Activated naive CD4-positive, alpha-beta T cell treated with anti-CD3 and anti-CD28 coated beads, Interleukin-2, amount 10 ng/mL, durations not matched to agents 7 days and 5 days (primary cell): Measurements from ENCODE around the gene PDE6A.
"Not testable (repeated sequence)": the region's sequence is repeated elsewhere in the genome, so short reads cannot be mapped to it uniquely, and the experiment has no call there.

Source experiments
- CTCF ChIA-PET: fragments of 350-600 bp; sonication (Branson Sonifier 250); formaldehyde crosslinking; loops from one replicate; lab custom pipeline; 2021; ENCODE audit warnings: antibody characterized with exemption; lab: Charles Lee
- DNase-seq: peaks from one replicate; pipeline ENCODE4 v3.0.0-alpha.2; 2020
- H3K27ac Mint-ChIP-seq: one replicate; pipeline ENCODE4 v1.8.0; 2021; ENCODE audit warnings: mild to moderate bottlenecking, moderate library complexity, mixed read lengths
- H3K27me3 Mint-ChIP-seq: one replicate; pipeline ENCODE4 v1.8.0; 2021; ENCODE audit warnings: mild to moderate bottlenecking, mixed read lengths
- H3K36me3 Mint-ChIP-seq: one replicate; pipeline ENCODE4 v1.8.0; 2021; ENCODE audit warnings: mixed read lengths
- H3K4me1 Mint-ChIP-seq: one replicate; pipeline ENCODE4 v1.8.0; 2021; ENCODE audit warnings: mixed read lengths
- H3K4me3 Mint-ChIP-seq: one replicate; pipeline ENCODE4 v1.8.0; 2021; ENCODE audit warnings: mild to moderate bottlenecking, moderate library complexity, mixed read lengths
- H3K9me3 Mint-ChIP-seq: one replicate; pipeline ENCODE4 v1.8.0; 2021; ENCODE audit warnings: mixed read lengths

Gene PDE6A

GRCh38 chr5:149886060-149886459, 58.5 kb downstream of the PDE6A start:
- H3K4me1 Mint-ChIP-seq: no peaks in the 10 kb centered on the region
- H3K27me3 Mint-ChIP-seq: peaks cover 5% of the 10 kb centered on the region
- CTCF ChIA-PET: interaction anchor here (1.3 kb wide), 1 partner anchor 52 kb away, joined by 3 read pairs; no protein-coding TSS in a partner anchor
- no peaks in the 10 kb centered on the region for H3K36me3 Mint-ChIP-seq
- H3K4me3 Mint-ChIP-seq: no peak overlapping the region
- H3K9me3 Mint-ChIP-seq: no peaks in the 10 kb centered on the region
- H3K27ac Mint-ChIP-seq: no peak overlapping the region
- DNase-seq: no peak

GRCh38 chr5:149885513-149885912, 59.1 kb downstream of the PDE6A start:
- Mint-ChIP-seq H3K27ac (no peak overlapping the region), H3K4me3 (no peak overlapping the region), H3K9me3 (no peaks in the 10 kb centered on the region), H3K4me1 (no peaks in the 10 kb centered on the region), H3K27me3 (peaks cover 5% of the 10 kb centered on the region), H3K36me3 (no peaks in the 10 kb centered on the region)
- CTCF ChIA-PET: interaction anchor here (1.3 kb wide), 1 partner anchor 52 kb away, joined by 3 read pairs; no protein-coding TSS in a partner anchor
- DNase-seq: no peak

- H3K4me3 Mint-ChIP-seq: no peak overlapping the region
- H3K27ac Mint-ChIP-seq: no peak overlapping the region
- no peaks in the 10 kb centered on the region for H3K4me1 Mint-ChIP-seq
- H3K36me3 Mint-ChIP-seq: no peaks in the 10 kb centered on the region
- no peak for DNase-seq
- CTCF ChIA-PET: no interaction called here
- H3K27me3 Mint-ChIP-seq: peaks cover 5% of the 10 kb centered on the region
- H3K9me3 Mint-ChIP-seq: no peaks in the 10 kb centered on the region
These were observed 61.0 kb downstream of the PDE6A start for GRCh38 chr5:149883550-149883949.

- CTCF ChIA-PET: not testable (repeated sequence)
These were observed 62.0 kb downstream of the PDE6A start for GRCh38 chr5:149882633-149883032.

GRCh38 chr5:149881874-149882273, 62.7 kb downstream of the PDE6A start:
- no peaks in the 10 kb centered on the region for H3K36me3 Mint-ChIP-seq
- no peak overlapping the region for H3K27ac Mint-ChIP-seq
- H3K9me3 Mint-ChIP-seq: no peaks in the 10 kb centered on the region
- no peak for DNase-seq
- peaks cover 5% of the 10 kb centered on the region for H3K27me3 Mint-ChIP-seq
- CTCF ChIA-PET: no interaction called here
- no peaks in the 10 kb centered on the region for H3K4me1 Mint-ChIP-seq
- H3K4me3 Mint-ChIP-seq: no peak overlapping the region

More at GRCh38 chr5:149882633-149883032, 62.0 kb downstream of the PDE6A start:
- not testable (repeated sequence) for H3K4me1 Mint-ChIP-seq, H3K36me3 Mint-ChIP-seq, H3K9me3 Mint-ChIP-seq, H3K27me3 Mint-ChIP-seq, H3K4me3 Mint-ChIP-seq, H3K27ac Mint-ChIP-seq, DNase-seq

GRCh38 chr5:149881069-149881622, 63.4 kb downstream of the PDE6A start:
- H3K27ac Mint-ChIP-seq: no peak overlapping the region
- no peaks in the 10 kb centered on the region for H3K36me3 Mint-ChIP-seq
- H3K9me3 Mint-ChIP-seq: no peaks in the 10 kb centered on the region
- H3K4me1 Mint-ChIP-seq: no peaks in the 10 kb centered on the region
- no peak for DNase-seq
- H3K27me3 Mint-ChIP-seq: peaks cover 6% of the 10 kb centered on the region
- no peak overlapping the region for H3K4me3 Mint-ChIP-seq
- CTCF ChIA-PET: no interaction called here

GRCh38 chr5:149879593-149879992, 65.0 kb downstream of the PDE6A start:
- H3K27ac Mint-ChIP-seq, H3K4me3 Mint-ChIP-seq, H3K36me3 Mint-ChIP-seq, H3K9me3 Mint-ChIP-seq, H3K27me3 Mint-ChIP-seq, H3K4me1 Mint-ChIP-seq, CTCF ChIA-PET, DNase-seq: not testable (repeated sequence)

- H3K9me3 Mint-ChIP-seq: no peaks in the 10 kb centered on the region
- no peak overlapping the region for H3K4me3 Mint-ChIP-seq
- H3K27ac Mint-ChIP-seq: no peak overlapping the region
- peaks cover 13% of the 10 kb centered on the region for H3K27me3 Mint-ChIP-seq
- no peaks in the 10 kb centered on the region for H3K4me1 Mint-ChIP-seq
- CTCF ChIA-PET: no interaction called here
- H3K36me3 Mint-ChIP-seq: no peaks in the 10 kb centered on the region
- no peak for DNase-seq
These were observed 66.2 kb downstream of the PDE6A start for GRCh38 chr5:149878371-149878770.

- Mint-ChIP-seq H3K36me3 (no peaks in the 10 kb centered on the region), H3K27me3 (peaks cover 29% of the 10 kb centered on the region), H3K9me3 (no peaks in the 10 kb centered on the region), H3K4me3 (no peak overlapping the region), H3K4me1 (no peaks in the 10 kb centered on the region), H3K27ac (no peak overlapping the region)
- no peak for DNase-seq
- CTCF ChIA-PET: interaction anchor here (1.5 kb wide), 1 partner anchor 21 kb away, joined by 5 read pairs; no protein-coding TSS in a partner anchor
These were observed 70.7 kb downstream of the PDE6A start for GRCh38 chr5:149873896-149874295.

GRCh38 chr5:149872351-149873040, 72.1 kb downstream of the PDE6A start:
- H3K4me3 Mint-ChIP-seq: no peak overlapping the region
- CTCF ChIA-PET: interaction anchor here (0.7 kb wide), 1 partner anchor 20 kb away, joined by 3 read pairs; no protein-coding TSS in a partner anchor

GRCh38 chr5:149871471-149871870, 73.1 kb downstream of the PDE6A start:
- Mint-ChIP-seq H3K36me3 (no peaks in the 10 kb centered on the region), H3K27ac (no peak overlapping the region), H3K27me3 (peaks cover 28% of the 10 kb centered on the region), H3K4me3 (no peak overlapping the region), H3K9me3 (no peaks in the 10 kb centered on the region), H3K4me1 (no peaks in the 10 kb centered on the region)
- CTCF ChIA-PET: no interaction called here
- DNase-seq: no peak

More at GRCh38 chr5:149872351-149873040, 72.1 kb downstream of the PDE6A start:
- Mint-ChIP-seq H3K27ac (no peak overlapping the region), H3K27me3 (peaks cover 29% of the 10 kb centered on the region), H3K9me3 (no peaks in the 10 kb centered on the region), H3K36me3 (no peaks in the 10 kb centered on the region), H3K4me1 (no peaks in the 10 kb centered on the region)
- no peak for DNase-seq

GRCh38 chr5:149870697-149871096, 73.9 kb downstream of the PDE6A start:
- no peaks in the 10 kb centered on the region for H3K4me1 Mint-ChIP-seq
- CTCF ChIA-PET: no interaction called here
- H3K9me3 Mint-ChIP-seq: no peaks in the 10 kb centered on the region
- peaks cover 24% of the 10 kb centered on the region for H3K27me3 Mint-ChIP-seq
- no peak overlapping the region for H3K4me3 Mint-ChIP-seq
- H3K27ac Mint-ChIP-seq: no peak overlapping the region
- no peak for DNase-seq
- H3K36me3 Mint-ChIP-seq: no peaks in the 10 kb centered on the region

- CTCF ChIA-PET: no interaction called here
- Mint-ChIP-seq H3K36me3 (no peaks in the 10 kb centered on the region), H3K9me3 (no peaks in the 10 kb centered on the region), H3K4me3 (no peak overlapping the region), H3K27me3 (peaks cover 24% of the 10 kb centered on the region), H3K4me1 (no peaks in the 10 kb centered on the region), H3K27ac (no peak overlapping the region)
- no peak for DNase-seq
These were observed 74.4 kb downstream of the PDE6A start for GRCh38 chr5:149870232-149870631.

- CTCF ChIA-PET: interaction anchor here (1.0 to 1.3 kb wide), 2 partner anchors 17 to 92 kb away, joined by 3 to 6 read pairs; no protein-coding TSS in a partner anchor
- peaks cover 20% of the 10 kb centered on the region for H3K27me3 Mint-ChIP-seq
These were observed 75.2 kb downstream of the PDE6A start for GRCh38 chr5:149869411-149869821.

GRCh38 chr5:149865746-149866145, 78.8 kb downstream of the PDE6A start:
- no peak for DNase-seq
- Mint-ChIP-seq H3K27ac (no peak overlapping the region), H3K9me3 (no peaks in the 10 kb centered on the region), H3K4me1 (peaks cover 9% of the 10 kb centered on the region), H3K36me3 (no peaks in the 10 kb centered on the region), H3K27me3 (peaks cover 3% of the 10 kb centered on the region), H3K4me3 (no peak overlapping the region)
- CTCF ChIA-PET: interaction anchor here (0.8 to 2.0 kb wide), 2 partner anchors 17 to 32 kb away, joined by 3 to 5 read pairs; no protein-coding TSS in a partner anchor

More at GRCh38 chr5:149869411-149869821, 75.2 kb downstream of the PDE6A start:
- no peak overlapping the region for H3K4me3 Mint-ChIP-seq
- no peaks in the 10 kb centered on the region for H3K36me3 Mint-ChIP-seq
- no peak overlapping the region for H3K27ac Mint-ChIP-seq
- H3K9me3 Mint-ChIP-seq: no peaks in the 10 kb centered on the region
- no peak for DNase-seq
- no peaks in the 10 kb centered on the region for H3K4me1 Mint-ChIP-seq
